NCI-H1694 treated with DMSO at 0.1 percent for 48 hours (cell line): ENCODE data around the gene SUDS3.

Experiments
- DNase-seq: peaks from one replicate; lab custom pipeline; 2025; lab: John Stamatoyannopoulos, UW

SUDS3 gene

GRCh38 chr12:118455327-118455726 lies 79.0 kb downstream of the SUDS3 start:
- DNase-seq, result no peak

DNA sequence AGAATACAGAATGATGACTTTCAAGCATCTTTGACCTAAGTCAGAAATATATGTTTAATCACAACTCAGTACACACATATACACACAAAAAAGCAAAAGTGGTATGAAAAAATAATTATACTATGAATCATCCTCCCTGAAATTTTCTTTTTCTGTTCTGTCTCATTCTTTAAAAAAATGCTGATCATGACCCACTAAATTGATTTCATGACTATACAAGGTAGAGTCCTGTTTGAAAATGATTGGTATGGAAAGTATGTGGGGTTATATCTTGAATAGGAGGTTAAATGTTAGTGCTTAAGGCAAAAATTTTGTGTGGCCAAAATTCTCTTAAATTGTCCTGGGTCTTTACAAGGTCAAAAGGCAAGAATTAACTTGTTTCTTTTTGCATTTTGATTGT lies 80.4 kb downstream of the SUDS3 start:
- DNase-seq, result no peak

GRCh38 chr12:118459110-118459509 lies 82.8 kb downstream of the SUDS3 start:
- no peak for DNase-seq

DNA sequence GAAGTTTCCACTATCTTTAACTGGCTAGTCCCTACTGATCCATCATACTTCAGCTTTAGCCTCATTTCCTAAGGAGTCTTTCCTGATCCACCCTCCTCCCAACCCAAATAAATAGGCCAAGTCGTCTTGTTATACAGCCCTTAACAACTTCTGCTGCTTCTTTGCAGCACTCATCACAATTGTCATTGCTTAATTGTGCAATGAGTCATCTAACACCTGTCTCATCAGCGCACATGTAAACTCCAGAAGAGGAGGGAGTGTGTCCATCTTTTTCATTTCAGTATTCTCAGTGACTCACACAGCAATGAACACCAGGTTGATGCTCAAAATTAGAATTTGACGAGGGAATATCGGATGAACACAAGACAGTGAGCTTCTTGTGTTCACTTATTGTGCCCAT lies 87.3 kb downstream of the SUDS3 start:
- DNase-seq, result no peak

GRCh38 chr12:118465706-118466105 lies 89.4 kb downstream of the SUDS3 start:
- no peak for DNase-seq
